GM23338 (cell line): ENCODE data around the gene GPSM1. TPM values are rescaled to one million over a fixed set of nuclear protein-coding genes. Genes with fewer than 3 reads are reported as not detected.

Source experiments
- ATAC-seq: fragments of 200-7000 bp; cut with Tn5 transposase; 3 replicates; pipeline ENCODE4 v1.9.1; 2020
- DNase-seq: peaks from one replicate; pipeline ENCODE4 v3.0.0-alpha.2; 2015; ENCODE audit warnings: low spot score
- H2AFZ ChIP-seq: fragments of 200-600 bp; sonication (generic); 2 replicates; pipeline ENCODE4 v1.8.0; 2016; ENCODE audit warnings: antibody characterized with exemption, mild to moderate bottlenecking, moderate library complexity
- H3F3A ChIP-seq: fragments of 200-600 bp; sonication (generic); replicated peaks from 2 replicates; pipeline ENCODE4 v1.8.0; 2017; ENCODE audit warnings: antibody characterized with exemption, mixed run types, low read depth
- H3K27ac ChIP-seq: fragments of 200-600 bp; sonication (generic); 2 replicates; pipeline ENCODE4 v1.6.1; 2016; ENCODE audit warnings: low read depth
- H3K27me3 ChIP-seq: fragments of 200-600 bp; sonication (generic); 2 replicates; pipeline ENCODE4 v1.8.0; 2016; ENCODE audit warnings: mild to moderate bottlenecking, mixed run types, moderate library complexity; ENCODE audit not compliant: insufficient read depth
- H3K36me3 ChIP-seq: fragments of 200-600 bp; sonication (generic); 2 replicates; pipeline ENCODE4 v1.8.0; 2016; ENCODE audit warnings: mild to moderate bottlenecking; ENCODE audit not compliant: insufficient read depth
- H3K4me1 ChIP-seq: fragments of 200-600 bp; sonication (generic); 2 replicates; pipeline ENCODE4 v1.8.0; 2016; ENCODE audit warnings: mild to moderate bottlenecking, moderate library complexity; ENCODE audit not compliant: insufficient read depth
- H3K4me2 ChIP-seq: fragments of 200-600 bp; sonication (generic); 2 replicates; pipeline ENCODE4 v1.7.1; 2017; ENCODE audit warnings: mixed run types
- H3K4me3 ChIP-seq: fragments of 200-600 bp; sonication (generic); 2 replicates; pipeline ENCODE4 v1.6.1; 2016; ENCODE audit warnings: mixed run types
- H3K79me2 ChIP-seq: fragments of 200-600 bp; sonication (generic); replicated peaks from 2 replicates; pipeline ENCODE4 v1.8.0; 2017; ENCODE audit warnings: mild to moderate bottlenecking; ENCODE audit not compliant: insufficient read depth
- H3K9me2 ChIP-seq: fragments of 200-600 bp; sonication (generic); 2 replicates; pipeline ENCODE4 v1.8.0; 2017; ENCODE audit not compliant: insufficient read depth
- H4K20me1 ChIP-seq: fragments of 200-600 bp; sonication (generic); replicated peaks from 2 replicates; pipeline ENCODE4 v1.8.0; 2017; ENCODE audit warnings: mild to moderate bottlenecking; ENCODE audit not compliant: insufficient read depth
- H3K27ac Mint-ChIP-seq: 2 replicates; pipeline ENCODE4 v1.8.0; 2020; ENCODE audit warnings: inconsistent platforms, mild to moderate bottlenecking, moderate library complexity, mixed read lengths
- H3K27me3 Mint-ChIP-seq: 3 replicates; pipeline ENCODE4 v1.8.0; 2022; ENCODE audit warnings: low read depth, mild to moderate bottlenecking, moderate library complexity, mixed read lengths, inconsistent platforms; ENCODE audit not compliant: insufficient read depth, poor library complexity
- H3K36me3 Mint-ChIP-seq: 3 replicates; pipeline ENCODE4 v1.8.0; 2021; ENCODE audit warnings: low read depth, mild to moderate bottlenecking, inconsistent platforms, moderate library complexity, mixed read lengths
- H3K4me1 Mint-ChIP-seq: 3 replicates; pipeline ENCODE4 v1.8.0; 2020; ENCODE audit warnings: mild to moderate bottlenecking, inconsistent platforms, mixed read lengths
- H3K4me3 Mint-ChIP-seq: 3 replicates; pipeline ENCODE4 v1.8.0; 2021; ENCODE audit warnings: moderate library complexity, mild to moderate bottlenecking, inconsistent platforms, mixed read lengths
- H3K9me3 Mint-ChIP-seq: 3 replicates; pipeline ENCODE4 v1.8.0; 2020; ENCODE audit warnings: moderate library complexity, mild to moderate bottlenecking, inconsistent platforms, mixed read lengths
- EZH2 ChIP-seq: fragments of 200-600 bp; sonication (generic); IDR thresholded peaks from one replicate; pipeline ENCODE4 v1.8.0; 2017; ENCODE audit warnings: antibody characterized with exemption, mild to moderate bottlenecking, low read depth; ENCODE audit not compliant: unreplicated experiment
- EZH2phosphoT487 ChIP-seq: fragments of 200-600 bp; sonication (generic); IDR thresholded peaks from one replicate; pipeline ENCODE4 v1.8.1; 2018; ENCODE audit warnings: antibody characterized with exemption; ENCODE audit not compliant: unreplicated experiment
- JUNB ChIP-seq: IDR thresholded peaks from one replicate; pipeline ENCODE4 v1.6.1; 2016; ENCODE audit warnings: antibody characterized with exemption; ENCODE audit not compliant: unreplicated experiment
- NANOG ChIP-seq: IDR thresholded peaks from 2 replicates; pipeline ENCODE4 v1.6.1; 2016; ENCODE audit warnings: antibody characterized with exemption, borderline replicate concordance
- POLR2AphosphoS5 ChIP-seq: IDR thresholded peaks from 2 replicates; pipeline ENCODE4 v1.6.1; 2016; ENCODE audit warnings: antibody characterized with exemption, low read depth
- STAT1 ChIP-seq: IDR thresholded peaks from one replicate; pipeline ENCODE4 v1.6.1; 2016; ENCODE audit warnings: antibody characterized with exemption; ENCODE audit not compliant: unreplicated experiment
- ZNF114 ChIP-seq: fragments of 250-450 bp; sonication (Bioruptor Pico); IDR thresholded peaks from 2 replicates; pipeline ENCODE4 v1.5.0; 2020; ENCODE audit warnings: mild to moderate bottlenecking, moderate library complexity
- ZNF331 ChIP-seq: fragments of 250-450 bp; sonication (Bioruptor Pico); IDR thresholded peaks from 2 replicates; pipeline ENCODE4 v1.5.0; 2020; ENCODE audit warnings: low read depth, mild to moderate bottlenecking, moderate library complexity
- polyA plus RNA-seq: library from polyadenylated mRNA; unstranded; fragments of >200 nt; fragmentation: Nextera tagmentation; extraction: Ambion mirVana; gene quantifications from 2 replicates; pipeline ENCODE4 v1.2.1, GENCODE V29; 2016
- total RNA-seq: library from RNA; depleted of rRNA; stranded (reverse); fragments of >200 nt; shearing (Covaris generic); gene quantifications from 2 replicates; pipeline ENCODE4 v1.2.3, GENCODE V29; 2014
- TF ChIP-seq, protein P1 (sequence below), 2 experiments: fragments of 200-600 bp in 1 of 2; sonication (generic) in 1 of 2; conservative IDR thresholded peaks; 2 replicates each; pipeline versions ENCODE4 v1.5.1 to v1.6.1; 2016 to 2017; ENCODE audit warnings: antibody characterized with exemption in 2 of 2, low read depth in 2 of 2, mild to moderate bottlenecking in 2 of 2, moderate library complexity in 1 of 2
- TF ChIP-seq, protein P2 (sequence below): fragments of 250-450 bp; sonication (Bioruptor Pico); IDR thresholded peaks from 2 replicates; pipeline ENCODE4 v1.5.0; 2020; ENCODE audit warnings: mild to moderate bottlenecking, moderate library complexity

GPSM1 gene
- total and polyA plus RNA-seq, 2 experiments from 2014 or later: 4.8 to 23.2 TPM

DNA sequence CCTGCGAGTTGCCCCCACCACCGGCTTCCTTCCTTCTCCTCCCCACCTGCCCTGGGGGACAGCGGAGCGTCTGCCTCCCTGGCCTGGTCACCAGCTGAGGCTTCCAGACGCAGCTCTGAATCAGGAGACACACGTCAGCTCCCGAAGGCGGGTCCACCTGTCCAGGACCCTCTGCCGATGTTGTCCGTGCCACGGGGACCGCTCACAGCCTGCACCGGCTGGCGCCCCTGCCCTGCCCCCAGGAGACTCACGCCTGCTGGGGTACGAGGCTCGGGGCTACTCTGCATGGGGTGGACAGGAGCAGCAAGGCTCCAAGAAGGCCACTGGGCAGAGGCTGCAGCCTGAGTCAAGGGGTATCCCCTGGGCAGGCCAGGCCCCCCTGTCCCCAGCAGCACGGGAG is 21.5 kb upstream of the GPSM1 start (continued):
- TF ChIP-seq, protein P1, sequence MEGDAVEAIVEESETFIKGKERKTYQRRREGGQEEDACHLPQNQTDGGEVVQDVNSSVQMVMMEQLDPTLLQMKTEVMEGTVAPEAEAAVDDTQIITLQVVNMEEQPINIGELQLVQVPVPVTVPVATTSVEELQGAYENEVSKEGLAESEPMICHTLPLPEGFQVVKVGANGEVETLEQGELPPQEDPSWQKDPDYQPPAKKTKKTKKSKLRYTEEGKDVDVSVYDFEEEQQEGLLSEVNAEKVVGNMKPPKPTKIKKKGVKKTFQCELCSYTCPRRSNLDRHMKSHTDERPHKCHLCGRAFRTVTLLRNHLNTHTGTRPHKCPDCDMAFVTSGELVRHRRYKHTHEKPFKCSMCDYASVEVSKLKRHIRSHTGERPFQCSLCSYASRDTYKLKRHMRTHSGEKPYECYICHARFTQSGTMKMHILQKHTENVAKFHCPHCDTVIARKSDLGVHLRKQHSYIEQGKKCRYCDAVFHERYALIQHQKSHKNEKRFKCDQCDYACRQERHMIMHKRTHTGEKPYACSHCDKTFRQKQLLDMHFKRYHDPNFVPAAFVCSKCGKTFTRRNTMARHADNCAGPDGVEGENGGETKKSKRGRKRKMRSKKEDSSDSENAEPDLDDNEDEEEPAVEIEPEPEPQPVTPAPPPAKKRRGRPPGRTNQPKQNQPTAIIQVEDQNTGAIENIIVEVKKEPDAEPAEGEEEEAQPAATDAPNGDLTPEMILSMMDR (conservative IDR thresholded peaks at IDR 0.05; ENCODE audit: low read depth in 2 of 2): no peak
- no peak for TF ChIP-seq STAT1

DNA sequence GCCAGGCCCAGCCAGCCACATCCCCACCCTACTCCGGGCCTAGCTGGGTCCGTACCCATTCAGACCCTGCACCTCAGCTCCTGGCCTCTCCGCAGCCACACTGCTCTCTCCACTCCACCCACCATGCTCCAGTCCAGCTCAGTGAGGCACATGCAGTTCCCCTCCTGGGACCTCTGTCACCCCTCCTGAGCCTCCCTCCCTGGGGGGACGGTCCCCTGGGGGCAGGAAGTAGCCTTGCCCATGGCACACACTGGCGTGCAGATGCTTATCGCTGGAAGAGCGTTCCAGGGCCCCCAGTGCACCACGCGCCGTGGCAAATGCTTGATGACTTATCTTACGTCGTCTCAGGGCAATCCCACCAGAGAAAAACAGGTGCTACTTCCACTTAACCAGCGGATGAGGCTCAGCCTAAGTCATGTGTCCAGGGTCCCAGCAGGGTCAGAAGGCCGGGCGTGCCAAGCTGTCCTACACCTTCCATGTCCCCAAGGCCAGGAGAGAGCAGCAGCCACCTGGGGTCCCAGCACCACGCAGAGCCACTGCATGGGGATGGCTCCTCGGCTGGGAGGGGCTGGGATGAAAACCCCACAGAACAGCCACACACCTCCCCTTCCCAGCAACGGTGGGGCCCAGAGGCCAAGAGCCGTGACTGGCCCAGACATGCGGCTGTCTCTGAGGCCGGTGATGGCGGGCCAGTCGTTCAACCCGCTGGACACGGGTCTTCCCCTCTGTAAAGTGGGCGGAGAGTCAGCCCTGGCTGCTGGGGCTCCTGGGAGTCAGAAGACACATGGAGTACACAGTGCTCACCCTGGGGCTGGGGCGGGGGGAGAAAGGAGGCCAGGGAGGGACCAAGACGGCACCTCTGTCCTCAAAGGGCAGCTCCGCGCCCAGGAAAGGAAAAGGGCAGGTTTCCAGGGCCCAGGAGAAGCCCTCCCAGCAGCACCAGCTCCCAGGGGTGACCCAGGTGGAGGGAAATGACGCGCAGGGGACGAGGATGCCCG is 20.8 kb upstream of the GPSM1 start:
- 0 out of 2 replicates have a peak overlapping the region, but pooled peaks have one; percentile 19 for H3K27ac ChIP-seq
- DNase-seq: peak; percentile 27
- H3K27ac Mint-ChIP-seq: no peak overlapping the region
- TF ChIP-seq, protein P1 (conservative IDR thresholded peaks at IDR 0.05; ENCODE audit: low read depth in 2 of 2): no peak
- no peak for TF ChIP-seq JUNB
- no peak for TF ChIP-seq NANOG
- TF ChIP-seq, protein P2, sequence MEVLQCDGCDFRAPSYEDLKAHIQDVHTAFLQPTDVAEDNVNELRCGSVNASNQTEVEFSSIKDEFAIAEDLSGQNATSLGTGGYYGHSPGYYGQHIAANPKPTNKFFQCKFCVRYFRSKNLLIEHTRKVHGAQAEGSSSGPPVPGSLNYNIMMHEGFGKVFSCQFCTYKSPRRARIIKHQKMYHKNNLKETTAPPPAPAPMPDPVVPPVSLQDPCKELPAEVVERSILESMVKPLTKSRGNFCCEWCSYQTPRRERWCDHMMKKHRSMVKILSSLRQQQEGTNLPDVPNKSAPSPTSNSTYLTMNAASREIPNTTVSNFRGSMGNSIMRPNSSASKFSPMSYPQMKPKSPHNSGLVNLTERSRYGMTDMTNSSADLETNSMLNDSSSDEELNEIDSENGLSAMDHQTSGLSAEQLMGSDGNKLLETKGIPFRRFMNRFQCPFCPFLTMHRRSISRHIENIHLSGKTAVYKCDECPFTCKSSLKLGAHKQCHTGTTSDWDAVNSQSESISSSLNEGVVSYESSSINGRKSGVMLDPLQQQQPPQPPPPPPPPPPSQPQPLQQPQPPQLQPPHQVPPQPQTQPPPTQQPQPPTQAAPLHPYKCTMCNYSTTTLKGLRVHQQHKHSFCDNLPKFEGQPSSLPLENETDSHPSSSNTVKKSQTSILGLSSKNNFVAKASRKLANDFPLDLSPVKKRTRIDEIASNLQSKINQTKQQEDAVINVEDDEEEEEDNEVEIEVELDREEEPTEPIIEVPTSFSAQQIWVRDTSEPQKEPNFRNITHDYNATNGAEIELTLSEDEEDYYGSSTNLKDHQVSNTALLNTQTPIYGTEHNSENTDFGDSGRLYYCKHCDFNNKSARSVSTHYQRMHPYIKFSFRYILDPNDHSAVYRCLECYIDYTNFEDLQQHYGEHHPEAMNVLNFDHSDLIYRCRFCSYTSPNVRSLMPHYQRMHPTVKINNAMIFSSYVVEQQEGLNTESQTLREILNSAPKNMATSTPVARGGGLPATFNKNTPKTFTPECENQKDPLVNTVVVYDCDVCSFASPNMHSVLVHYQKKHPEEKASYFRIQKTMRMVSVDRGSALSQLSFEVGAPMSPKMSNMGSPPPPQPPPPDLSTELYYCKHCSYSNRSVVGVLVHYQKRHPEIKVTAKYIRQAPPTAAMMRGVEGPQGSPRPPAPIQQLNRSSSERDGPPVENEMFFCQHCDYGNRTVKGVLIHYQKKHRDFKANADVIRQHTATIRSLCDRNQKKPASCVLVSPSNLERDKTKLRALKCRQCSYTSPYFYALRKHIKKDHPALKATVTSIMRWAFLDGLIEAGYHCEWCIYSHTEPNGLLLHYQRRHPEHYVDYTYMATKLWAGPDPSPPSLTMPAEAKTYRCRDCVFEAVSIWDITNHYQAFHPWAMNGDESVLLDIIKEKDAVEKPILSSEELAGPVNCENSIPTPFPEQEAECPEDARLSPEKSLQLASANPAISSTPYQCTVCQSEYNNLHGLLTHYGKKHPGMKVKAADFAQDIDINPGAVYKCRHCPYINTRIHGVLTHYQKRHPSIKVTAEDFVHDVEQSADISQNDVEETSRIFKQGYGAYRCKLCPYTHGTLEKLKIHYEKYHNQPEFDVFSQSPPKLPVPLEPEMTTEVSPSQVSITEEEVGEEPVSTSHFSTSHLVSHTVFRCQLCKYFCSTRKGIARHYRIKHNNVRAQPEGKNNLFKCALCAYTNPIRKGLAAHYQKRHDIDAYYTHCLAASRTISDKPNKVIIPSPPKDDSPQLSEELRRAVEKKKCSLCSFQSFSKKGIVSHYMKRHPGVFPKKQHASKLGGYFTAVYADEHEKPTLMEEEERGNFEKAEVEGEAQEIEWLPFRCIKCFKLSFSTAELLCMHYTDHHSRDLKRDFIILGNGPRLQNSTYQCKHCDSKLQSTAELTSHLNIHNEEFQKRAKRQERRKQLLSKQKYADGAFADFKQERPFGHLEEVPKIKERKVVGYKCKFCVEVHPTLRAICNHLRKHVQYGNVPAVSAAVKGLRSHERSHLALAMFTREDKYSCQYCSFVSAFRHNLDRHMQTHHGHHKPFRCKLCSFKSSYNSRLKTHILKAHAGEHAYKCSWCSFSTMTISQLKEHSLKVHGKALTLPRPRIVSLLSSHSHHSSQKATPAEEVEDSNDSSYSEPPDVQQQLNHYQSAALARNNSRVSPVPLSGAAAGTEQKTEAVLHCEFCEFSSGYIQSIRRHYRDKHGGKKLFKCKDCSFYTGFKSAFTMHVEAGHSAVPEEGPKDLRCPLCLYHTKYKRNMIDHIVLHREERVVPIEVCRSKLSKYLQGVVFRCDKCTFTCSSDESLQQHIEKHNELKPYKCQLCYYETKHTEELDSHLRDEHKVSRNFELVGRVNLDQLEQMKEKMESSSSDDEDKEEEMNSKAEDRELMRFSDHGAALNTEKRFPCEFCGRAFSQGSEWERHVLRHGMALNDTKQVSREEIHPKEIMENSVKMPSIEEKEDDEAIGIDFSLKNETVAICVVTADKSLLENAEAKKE (CRISPR knock-in tag): no peak
- no peak for TF ChIP-seq EZH2phosphoT487
- TF ChIP-seq ZNF331 (CRISPR knock-in tag): no peak
- no peak for TF ChIP-seq POLR2AphosphoS5
- no peak for TF ChIP-seq EZH2
- no peak for TF ChIP-seq ZNF114 (CRISPR knock-in tag)

More for the DNA sequence above, 20.8 kb upstream of the GPSM1 start:
- Histone ChIP-seq H4K20me1 (no peaks in the 10 kb centered on the region), H3F3A (peaks cover 22% of the 10 kb centered on the region), H3K27me3 (no peaks in the 10 kb centered on the region), H3K79me2 (no peaks in the 10 kb centered on the region), H3K4me3 (no peak overlapping the region), H3K4me2 (no peak overlapping the region), H3K9me2 (no peaks in the 10 kb centered on the region), H3K36me3 (no peaks in the 10 kb centered on the region), H2AFZ (no peak overlapping the region), H3K4me1 (no peaks in the 10 kb centered on the region)
- H3K9me3 Mint-ChIP-seq: no peaks in the 10 kb centered on the region
- no peaks in the 10 kb centered on the region for H3K36me3 Mint-ChIP-seq
- no peaks in the 10 kb centered on the region for H3K27me3 Mint-ChIP-seq
- no peak overlapping the region for H3K4me3 Mint-ChIP-seq
- H3K4me1 Mint-ChIP-seq: no peaks in the 10 kb centered on the region
- peak; percentile 13; the same call in 2 of the 3 replicates for ATAC-seq
